GM12865 (cell line): Measurements from ENCODE around the gene PRM2.
A peak's percentile ranks its signal among the peaks of the same experiment; 100 is the strongest.

ENCODE experiments used
- DNase-seq: peaks from one replicate; pipeline ENCODE4 v3.0.0; 2010; ENCODE audit warnings: low read depth
- H3K4me3 ChIP-seq: 2 replicates; pipeline ENCODE4 v1.5.1; 2011; ENCODE audit warnings: mild to moderate bottlenecking, low read depth, low read length, control low read depth
- TF ChIP-seq, protein P1 (sequence below): IDR thresholded peaks from 2 replicates; pipeline ENCODE4 v1.5.1; 2011; ENCODE audit warnings: low read length, control low read depth, low read depth, inconsistent platforms; ENCODE audit not compliant: insufficient read depth; ENCODE audit errors: missing control alignments

Gene PRM2

DNA sequence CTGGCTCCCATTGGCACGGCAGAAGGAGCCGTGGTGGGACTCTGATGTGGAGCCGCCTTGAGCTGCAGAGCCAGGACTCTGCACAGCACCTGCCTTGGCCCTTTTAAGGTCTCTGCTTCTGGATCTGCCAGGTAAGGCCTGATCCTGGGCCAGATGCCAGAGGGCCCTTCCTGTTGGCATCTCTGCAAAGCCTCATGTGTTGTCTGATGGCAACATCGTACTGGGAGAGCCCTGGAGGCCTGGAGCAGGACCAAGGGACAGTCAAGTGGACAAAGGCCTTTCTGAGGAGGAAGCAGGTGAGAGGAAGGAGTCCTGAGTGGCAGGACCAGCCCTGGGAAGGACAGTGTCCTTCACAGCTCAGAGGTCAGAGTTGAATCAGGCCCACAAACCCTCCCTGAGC is 46.4 kb downstream of the PRM2 start:
- TF ChIP-seq, protein P1, sequence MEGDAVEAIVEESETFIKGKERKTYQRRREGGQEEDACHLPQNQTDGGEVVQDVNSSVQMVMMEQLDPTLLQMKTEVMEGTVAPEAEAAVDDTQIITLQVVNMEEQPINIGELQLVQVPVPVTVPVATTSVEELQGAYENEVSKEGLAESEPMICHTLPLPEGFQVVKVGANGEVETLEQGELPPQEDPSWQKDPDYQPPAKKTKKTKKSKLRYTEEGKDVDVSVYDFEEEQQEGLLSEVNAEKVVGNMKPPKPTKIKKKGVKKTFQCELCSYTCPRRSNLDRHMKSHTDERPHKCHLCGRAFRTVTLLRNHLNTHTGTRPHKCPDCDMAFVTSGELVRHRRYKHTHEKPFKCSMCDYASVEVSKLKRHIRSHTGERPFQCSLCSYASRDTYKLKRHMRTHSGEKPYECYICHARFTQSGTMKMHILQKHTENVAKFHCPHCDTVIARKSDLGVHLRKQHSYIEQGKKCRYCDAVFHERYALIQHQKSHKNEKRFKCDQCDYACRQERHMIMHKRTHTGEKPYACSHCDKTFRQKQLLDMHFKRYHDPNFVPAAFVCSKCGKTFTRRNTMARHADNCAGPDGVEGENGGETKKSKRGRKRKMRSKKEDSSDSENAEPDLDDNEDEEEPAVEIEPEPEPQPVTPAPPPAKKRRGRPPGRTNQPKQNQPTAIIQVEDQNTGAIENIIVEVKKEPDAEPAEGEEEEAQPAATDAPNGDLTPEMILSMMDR, result no peak
- DNase-seq, result no peak
- no peak overlapping the region for H3K4me3 ChIP-seq

DNA sequence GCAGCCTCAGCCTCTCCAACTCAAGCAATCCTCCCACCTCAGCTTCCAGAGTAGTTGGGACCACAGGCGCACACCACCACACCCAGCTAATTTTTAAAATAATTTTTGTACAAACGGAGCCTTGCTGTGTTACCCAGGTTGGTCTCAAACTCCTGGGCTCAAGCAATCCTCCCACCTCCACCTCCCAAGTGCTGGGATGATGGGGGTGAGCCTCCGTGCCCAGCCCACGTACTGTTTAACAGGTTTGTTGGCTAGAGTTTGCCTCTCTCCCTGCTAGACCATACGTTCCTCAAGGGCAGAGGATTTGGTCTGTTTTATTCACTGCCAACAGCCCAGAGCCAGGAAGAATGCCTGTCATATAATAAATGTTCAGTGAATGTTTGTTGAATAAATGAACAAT is 46.8 kb downstream of the PRM2 start:
- DNase-seq, result no peak
- H3K4me3 ChIP-seq, result no peak overlapping the region
- TF ChIP-seq, protein P1, result no peak

DNA sequence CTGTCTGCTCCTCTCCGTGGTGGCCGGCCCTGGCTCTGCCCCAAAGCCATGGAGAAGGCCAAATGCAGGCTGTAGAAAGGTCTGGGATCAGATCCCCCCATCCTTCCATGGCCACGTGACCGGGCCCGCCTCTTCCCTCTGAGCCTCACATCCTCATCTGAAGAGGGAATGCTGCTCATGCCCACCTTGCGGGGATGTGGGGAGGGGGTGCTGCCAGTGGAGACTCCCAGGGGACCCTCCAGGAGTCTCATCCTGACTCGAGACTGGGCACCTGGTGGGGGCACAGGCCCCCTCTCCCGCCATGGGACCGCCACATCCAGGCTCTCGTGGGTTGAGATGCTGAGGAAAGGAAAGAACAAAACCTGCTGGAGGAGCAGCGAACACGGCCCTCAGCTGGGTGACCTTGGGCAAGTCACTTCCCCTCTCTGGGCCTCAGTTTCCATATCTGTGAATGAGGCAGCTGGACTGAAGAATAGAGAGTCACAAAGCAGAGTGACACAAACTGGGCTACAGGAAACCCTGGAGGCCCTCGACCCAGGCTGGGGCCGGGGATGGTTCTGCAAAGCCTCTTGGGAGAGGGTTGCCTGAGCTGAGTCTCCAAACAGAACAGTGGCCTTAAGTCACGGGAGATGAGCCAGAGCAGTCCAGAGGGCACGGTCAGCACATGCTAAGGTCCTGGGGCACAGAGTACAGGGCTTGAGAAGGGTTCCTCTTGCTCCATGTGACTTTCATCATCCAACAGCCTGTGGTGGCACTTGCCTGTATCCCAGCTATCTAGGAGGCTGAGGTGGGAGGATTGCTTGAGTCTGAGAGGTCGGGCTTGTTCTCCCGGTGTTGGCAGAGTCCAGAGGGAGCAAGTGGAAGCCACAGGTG is 50.4 kb downstream of the PRM2 start:
- peak; percentile 41 for DNase-seq
- TF ChIP-seq, protein P1, result no peak
- peak overlapping the region; percentile 35 for H3K4me3 ChIP-seq
